GM18520 (cell line): ENCODE measurements around the gene SPNS2.

ENCODE experiments used
- ATAC-seq: cut with Tn5 transposase; IDR thresholded peaks from one replicate; pipeline ENCODE4 v1.9.1; 2021; ENCODE audit not compliant: unreplicated experiment

Gene SPNS2

DNA sequence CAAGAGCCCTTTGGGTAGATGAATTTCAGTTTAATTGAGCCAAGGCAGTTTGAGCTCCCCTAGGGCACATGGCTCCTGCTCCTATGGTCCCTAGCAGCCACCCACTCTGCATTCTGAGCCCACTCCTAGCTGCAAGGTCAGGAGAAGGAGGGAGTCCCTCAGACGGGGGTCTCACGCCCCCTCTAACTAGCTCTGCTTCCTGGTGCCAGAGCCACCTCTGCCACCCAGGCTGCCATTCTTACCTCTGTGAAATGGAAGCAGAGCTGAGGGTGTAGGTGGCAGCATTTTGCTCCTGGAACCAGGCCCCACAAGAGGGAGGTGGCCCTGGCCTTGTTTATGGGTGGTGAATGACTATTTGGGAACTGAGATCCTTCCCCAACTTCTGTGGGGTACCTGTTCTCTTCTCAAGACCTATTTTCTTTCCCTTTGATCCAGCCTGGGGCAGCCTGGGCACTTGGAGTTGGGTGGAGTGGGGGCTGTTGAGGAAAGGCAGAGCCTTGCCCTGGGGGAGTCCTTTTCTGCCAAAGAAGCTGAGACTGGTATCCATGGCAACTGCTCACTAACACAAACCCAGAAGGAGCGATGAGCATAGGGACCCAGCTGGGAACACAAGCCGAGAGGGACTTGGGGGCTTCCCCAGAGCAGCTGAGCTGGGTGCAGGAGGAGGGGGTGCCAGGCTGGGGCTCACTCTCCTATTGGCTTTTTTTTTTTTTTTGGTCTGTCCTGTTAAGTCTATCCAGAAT lies 4.8 kb downstream of the SPNS2 start:
- no peak for ATAC-seq

DNA sequence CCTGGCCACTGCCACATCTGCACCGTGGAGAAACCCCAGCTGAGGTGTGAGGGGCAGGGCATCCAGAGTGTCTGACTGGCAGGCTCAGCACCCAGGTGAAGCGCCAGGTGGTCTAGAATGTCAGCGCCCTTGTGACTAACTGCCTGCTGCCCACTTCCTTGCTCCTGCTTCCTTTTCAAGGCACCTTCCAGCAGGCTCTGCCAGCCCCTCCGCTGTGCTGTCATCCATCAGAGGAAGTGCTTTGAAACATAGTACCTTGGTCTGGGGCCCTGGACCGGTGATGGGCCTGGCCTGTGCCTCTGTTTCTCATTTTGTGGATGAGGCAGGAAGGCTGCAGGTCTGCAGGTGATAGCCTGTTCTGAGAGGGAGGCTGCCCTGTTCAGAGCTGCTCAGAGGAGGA lies 5.5 kb downstream of the SPNS2 start:
- no peak for ATAC-seq

DNA sequence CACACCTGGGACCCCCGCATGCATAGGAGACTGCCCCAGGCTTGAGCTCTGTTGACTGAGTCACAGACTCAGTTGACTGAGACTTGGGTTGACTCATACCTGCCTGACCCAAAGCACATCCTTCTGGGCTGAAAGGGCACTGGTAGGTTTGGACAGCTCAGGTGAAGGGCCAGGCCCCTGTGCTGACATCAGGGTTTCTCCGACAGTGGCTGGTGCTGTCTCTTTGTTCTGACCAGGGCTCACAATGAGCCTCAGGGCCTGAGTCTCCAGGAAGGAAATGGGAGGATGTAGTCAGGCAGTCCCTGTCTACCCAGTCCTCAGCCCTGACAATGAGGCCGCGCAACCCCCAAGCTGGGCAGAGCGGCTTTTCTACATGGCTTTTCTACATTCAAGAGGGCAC lies 6.5 kb downstream of the SPNS2 start:
- ATAC-seq: no peak

DNA sequence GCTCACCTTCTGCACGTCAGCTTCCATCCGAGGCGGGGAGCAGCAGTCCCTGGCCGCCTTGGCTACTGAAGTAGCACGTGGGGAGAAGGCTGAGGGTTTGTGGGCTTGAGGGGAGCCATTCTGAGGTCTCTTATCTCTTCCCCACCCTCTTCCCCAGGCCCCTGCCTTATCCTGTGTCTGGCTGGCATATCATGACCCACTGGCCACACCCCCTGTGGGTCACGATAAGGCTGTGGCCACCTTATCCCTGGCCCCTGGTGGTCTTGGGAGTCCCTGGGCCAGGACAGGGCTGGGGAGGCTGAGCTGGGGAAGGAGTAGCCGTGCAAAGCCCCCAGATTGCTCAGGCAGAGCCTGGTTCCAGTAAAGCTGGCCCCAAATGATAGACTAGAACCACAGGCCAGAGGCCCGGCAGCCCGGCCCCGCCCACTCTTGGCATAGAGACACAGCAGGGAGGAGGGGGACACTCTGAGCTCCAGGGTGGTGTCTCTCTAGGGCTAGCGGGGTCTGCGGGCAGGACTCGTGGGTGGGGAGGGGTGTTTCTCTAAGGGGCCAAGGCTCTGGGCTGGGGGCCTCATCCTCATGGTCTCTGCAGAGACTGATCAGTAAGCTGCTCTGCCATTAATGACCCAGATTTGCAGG lies 7.6 kb downstream of the SPNS2 start:
- no peak for ATAC-seq

DNA sequence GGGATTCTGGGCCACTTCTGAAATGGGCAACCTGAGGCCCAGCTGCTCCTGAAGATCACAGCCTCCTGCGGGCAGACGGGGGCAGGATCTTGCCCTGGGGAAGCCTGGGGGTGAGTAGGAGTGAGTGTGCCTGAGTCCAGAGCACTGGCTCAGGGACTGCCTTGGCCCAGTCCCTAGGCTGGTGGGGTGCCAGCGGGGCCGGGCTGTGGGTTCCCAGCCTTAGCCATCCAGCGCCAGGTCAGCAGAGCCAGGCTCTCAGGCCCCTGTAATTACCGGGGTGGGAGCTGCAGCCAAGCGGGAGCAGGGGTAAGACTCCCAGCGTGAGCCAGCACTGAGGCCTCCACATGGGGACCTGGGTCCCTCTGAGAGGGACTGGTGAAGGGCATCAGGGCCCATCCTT lies 8.2 kb downstream of the SPNS2 start:
- no peak for ATAC-seq

DNA sequence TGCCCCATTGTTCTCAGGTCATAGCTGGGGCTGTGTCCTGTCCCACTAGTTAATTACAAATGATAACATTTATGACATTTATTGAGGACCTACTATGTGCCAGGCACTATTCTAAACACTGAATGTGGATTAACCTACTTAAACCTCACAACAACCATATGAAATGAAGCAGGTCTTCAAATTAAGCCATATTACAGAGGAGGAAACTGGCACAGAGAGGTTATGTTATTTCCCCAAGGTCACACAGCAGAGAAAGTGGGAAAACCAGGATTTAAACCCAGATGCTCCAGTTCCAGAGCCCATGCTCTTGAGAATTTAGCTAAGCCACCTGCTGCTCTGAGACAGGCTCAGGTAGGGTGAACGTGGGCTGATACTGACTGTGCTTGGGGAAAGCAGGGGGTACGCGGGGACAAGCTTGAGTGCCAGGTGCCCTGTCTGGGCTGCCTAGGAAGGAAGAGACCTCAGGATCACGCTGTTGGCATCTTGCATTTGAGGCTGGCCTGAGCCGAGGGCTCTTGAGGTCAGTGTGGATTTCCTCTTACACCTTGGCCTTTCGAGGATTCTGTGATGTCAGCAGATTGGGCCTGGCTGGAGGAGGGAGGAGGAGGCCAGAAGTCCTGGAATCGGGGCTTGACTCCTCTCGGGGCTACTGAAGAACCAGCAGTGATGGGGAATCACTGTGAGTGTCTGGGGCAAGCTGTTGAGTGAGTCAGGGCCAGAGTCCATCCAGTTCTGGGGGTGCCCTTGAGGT lies 8.9 kb downstream of the SPNS2 start:
- ATAC-seq: no peak

DNA sequence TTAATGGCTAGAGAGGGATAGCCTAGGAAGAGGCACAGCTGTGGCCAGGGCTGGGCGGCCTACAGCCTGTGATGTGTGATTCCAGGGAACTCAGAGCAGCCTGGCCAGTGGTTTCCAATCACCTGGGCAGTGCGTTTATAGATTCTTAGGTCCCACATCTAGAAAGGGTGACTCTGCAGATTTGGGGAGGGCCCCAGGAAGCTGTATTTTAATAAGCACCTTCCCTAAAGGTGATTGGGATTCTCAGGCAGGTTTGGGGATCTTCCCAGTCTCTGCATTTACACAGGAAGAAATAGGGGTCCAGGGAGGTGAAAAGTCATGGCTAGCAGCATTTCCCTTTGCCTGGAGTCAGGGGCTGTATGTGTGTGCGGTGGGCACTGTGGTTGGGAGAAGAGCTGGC lies 9.5 kb downstream of the SPNS2 start:
- no peak for ATAC-seq

DNA sequence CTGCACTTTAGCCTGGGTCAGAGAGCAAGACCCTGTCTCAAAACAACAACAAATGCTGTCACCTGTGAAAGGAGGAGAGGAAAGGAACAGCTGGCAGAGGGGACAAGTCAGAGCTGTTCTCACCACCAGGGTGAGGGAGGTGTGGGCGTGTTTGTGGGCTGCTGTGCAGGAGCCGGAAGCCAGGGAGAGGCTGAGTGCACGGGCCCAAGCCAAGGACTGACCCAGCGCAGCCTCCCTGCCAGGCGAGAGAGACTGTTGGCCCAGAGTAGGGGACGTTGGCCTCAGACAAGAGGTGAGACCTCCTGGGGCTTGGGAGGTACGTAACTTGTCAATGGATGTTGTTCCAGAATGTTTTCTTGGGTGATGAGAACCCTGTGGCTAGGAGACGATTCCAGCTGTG lies 10.7 kb downstream of the SPNS2 start:
- ATAC-seq: no peak

DNA sequence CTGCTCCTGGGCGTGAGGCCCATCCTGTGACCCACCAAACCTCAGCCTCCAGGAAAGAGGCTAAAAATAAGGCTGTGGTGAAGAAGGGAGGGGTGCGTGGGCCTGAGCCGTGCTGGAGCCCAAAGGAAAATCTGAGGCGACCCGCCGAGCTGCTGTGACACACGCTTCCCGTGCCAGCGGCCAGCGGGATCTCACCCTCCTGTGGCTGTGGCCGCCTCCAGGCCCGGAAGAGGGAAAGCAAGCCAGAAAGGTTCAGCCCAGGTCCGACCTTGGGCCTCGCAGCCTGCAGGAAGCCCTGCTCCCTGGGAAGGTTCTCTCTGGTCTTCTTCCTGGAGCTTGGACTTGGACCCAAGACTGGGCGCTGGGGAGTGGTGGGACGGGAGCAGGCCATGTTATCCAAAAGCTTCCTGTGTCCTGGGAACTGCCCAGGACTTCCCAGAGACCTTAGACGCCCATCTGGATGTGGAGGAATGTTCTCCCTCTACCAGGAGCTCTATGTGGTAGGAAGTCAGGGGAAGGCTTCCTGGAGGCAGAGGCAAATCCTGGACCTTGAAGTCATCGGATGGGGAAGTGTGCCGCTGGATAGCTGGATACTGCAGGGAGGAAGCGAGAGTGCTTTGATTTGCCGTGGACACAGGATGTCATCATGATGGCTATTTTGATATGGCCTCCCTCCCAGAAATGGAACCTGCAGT lies 11.4 kb downstream of the SPNS2 start:
- ATAC-seq: no peak

DNA sequence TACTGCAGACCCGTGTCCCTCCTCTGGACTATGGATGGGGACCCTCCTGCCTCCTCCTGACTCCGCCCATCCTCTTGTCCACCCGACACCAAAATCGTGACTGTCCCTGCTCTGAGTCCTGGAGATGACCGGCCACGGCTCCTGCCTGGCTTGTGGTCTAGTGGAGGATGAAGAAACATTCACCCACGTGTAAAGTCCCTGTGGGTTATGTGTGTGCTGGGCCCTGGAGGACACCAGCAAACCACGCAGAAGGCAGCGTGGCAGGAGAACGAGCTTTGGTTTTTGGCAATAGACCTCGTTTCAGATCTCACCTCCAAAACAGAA lies 11.9 kb downstream of the SPNS2 start:
- no peak for ATAC-seq

DNA sequence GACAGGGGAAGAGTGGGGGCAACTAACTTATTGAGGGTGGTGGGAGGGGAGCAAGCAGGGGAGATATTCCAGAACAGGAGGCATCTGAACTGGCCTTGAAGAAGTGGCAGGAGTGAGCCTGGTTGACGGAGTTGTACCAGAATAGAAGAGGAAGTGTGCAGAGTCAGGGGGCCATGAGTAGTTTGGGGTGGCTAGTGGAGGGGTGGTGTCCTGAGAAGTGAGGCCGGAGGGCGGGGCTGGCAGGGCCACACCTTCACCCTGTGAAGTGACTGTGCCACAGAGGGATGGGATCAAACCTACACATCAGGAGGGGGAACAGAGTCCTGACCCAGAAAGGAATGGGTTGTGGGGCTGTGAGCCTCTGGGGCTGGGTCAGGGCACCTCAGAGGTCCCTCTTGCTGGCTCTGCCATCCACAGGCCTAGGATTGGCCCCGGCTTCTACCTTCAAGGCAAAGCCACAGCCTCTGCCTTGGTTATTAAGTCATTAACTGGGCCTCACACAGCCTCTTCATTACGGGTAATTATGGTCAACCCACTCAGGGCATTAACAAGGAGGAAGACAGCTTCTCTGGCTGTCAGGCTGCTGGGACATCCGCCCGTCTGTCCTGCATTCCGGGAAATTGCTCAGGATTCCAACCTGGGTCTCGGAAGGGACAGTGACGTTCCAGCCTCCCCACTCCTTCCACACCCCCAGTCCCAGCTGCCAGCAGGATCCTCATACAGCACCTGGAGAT lies 12.7 kb downstream of the SPNS2 start:
- no peak for ATAC-seq

DNA sequence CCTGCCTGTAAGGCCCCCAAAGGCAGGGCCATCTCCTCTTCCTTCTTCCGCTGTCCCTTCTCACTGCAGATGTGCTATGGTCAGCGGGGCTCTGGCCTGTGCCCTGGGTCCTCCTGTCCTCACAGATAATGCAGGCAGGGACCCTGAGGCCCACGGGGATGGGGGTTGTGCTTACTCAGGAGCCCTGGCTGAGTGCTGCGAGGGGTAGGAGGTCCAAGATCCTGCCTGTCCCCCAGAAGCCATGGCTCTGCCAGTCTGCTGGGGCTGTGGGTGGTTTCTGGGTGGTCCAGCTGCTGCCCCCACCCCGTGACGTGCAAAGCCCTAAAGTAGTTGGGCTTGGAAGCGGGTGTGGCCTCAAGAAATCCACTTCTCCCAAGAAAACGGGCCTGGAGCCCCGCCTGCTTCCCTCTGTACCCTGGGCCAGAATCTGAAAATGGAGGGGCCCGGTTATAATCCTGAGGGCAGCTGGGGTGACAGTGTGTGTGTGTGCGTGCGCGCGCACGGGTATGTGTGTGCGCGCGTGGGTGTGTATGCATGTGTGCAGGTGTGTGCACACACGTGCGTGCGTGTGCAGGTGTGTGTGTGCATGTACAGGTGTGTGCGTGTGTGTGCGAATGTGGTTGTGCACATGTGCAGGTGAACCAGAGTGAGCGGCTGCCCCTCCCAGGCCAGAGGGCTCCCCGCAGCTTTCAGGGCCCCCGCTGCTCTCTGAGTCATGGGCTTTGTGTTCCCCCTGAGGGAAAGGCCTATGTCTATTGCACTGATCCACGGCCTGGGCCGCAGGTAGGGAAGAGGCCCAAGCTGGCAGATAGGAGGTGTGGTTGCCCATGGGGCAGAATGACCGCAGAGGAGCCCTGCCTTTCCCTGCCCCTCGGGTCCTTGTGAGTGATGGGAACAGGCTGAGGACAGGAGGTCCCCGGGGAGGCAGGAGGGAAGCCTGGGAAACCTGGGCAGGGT lies 13.8 kb downstream of the SPNS2 start:
- ATAC-seq: no peak

DNA sequence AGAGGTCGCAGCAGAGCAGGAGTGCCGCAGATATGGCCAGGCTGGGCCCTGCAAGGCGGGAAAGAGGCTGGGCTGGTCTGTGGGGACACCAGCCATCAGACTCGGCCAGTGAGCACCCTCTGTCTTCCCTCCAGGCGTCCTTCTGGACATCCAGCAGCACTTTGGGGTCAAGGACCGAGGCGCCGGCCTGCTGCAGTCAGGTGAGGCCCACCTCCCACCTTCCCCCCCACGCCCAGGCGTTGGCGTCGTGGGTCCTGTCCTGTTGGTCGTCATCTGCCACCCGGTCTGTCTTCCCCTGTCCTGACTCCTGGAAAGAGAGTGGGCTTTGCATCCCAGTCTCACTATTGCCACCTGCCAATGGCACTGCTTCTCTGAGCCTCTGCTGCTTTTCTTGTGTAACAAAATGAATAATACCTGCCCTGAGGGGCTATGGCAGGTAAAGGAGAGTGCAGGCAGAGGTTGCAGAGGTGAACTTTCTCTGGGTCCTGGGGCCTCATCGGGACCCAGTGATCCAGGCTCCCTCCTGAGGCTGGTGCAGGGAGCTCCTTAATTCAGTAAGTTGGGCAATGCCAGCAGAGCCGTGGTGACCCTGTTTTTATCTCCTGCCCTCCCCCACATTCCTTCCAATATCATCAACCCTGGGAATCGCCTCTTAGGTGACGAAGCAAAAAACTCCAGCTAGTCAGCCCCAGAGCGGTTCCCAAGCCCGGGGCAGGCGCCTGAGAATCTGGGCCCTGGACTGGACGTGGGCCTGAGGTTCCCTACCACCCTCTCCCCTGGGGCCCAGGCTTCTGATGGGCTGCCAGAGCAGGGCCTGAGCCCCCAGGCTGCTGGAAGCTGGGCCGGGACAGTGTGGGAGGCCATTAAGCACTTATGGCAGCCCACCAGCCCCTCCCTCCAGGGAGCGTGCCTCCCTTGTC lies 14.7 kb downstream of the SPNS2 start:
- ATAC-seq: no peak

DNA sequence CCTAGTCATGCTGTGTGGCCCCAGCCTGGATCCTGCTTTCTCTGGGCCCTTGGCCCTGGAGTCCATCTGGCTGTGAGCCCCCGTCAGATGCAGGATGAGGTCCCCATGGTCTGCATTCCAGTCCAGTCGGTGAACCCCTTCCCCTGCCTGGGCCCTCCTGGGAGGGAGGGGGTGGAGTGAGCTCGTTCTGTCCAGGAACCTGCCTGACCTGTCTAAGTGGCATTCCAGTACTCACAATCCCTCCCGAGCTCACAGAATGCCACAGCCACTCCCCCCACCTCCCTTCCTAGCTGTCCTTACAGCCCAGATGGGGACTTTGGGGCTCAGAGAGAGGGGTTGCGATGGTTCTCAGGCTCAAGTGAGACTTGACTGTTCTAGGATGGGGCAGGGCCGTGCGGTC lies 15.5 kb downstream of the SPNS2 start:
- ATAC-seq: no peak

DNA sequence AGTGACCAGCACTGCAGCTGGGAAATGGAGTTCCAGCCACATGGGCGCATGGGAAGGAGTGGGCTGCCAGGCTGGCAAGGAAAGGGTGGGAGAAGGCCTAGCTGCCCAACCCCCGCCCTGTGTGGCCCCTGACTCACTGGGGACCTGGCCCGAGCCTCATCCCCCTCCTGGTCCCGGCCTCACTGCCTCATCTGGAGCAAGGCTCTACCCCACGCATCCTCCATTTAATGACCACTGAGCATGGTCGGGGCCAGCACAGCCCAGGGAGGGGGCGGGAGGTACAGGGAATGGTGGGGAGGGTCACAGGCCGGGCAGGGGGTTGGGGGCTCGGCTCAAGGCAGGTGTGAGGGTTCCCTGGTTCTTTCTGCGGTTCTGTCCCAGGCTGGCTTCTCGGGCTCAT lies 16.1 kb downstream of the SPNS2 start:
- ATAC-seq: no peak

DNA sequence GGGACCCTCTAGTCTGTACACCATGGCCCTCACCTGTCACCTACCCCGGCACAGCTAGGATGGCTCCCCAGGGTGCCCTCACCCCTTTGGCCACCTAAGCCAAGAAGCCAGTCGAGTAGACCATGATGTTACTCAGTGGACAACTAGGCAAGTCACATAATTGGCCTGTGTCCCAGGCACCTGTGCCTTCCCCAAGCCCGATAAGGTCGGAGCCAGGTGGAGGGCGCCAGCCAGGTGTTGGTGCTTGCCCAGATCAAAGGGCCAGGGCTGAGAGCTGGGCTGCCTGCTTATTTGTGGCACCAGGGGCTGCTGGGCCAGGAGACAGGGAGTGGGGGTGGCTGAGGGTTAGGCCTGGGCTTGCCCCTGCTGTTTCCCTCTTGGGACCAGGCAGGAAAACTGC lies 16.8 kb downstream of the SPNS2 start:
- ATAC-seq: no peak

DNA sequence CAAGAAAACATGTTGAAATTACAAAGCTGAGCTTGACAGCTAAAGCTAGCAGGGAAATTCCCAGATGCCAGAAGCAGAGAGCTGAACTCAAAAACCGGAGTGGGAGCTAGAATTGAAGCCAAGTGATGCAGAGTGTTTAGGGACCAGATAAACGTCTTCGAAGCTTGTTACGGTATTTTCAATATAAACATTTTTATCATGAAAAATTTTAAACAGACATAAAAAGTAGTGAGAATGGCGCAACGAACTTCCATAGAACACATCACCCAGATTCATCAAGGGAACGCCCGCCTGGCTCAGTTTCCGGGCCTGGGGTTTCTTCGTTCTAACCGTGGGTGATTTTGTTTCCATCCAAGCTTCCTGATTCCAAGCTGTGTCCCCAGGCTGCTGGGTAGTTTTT lies 18.1 kb downstream of the SPNS2 start:
- ATAC-seq: no peak

DNA sequence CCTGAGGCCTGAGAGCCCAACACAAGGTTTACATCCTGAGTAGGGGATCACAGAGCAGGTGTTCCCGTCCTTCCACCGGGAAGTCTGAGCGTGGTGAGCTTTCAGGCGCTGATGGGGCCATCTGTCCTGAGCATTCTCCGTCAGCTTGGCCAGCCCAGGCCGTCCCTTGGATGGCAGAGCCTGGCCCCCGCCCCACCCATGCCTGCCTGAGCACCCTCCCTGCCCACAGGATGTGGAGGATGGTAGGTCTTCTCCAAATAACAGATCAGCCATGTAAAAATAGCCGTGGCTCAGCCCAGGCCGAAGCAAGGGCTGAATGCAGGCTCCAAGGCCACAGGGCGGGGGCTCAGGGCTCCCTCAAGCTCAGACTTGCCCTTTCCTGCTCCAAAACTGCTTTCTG lies 20.2 kb downstream of the SPNS2 start:
- ATAC-seq: no peak

DNA sequence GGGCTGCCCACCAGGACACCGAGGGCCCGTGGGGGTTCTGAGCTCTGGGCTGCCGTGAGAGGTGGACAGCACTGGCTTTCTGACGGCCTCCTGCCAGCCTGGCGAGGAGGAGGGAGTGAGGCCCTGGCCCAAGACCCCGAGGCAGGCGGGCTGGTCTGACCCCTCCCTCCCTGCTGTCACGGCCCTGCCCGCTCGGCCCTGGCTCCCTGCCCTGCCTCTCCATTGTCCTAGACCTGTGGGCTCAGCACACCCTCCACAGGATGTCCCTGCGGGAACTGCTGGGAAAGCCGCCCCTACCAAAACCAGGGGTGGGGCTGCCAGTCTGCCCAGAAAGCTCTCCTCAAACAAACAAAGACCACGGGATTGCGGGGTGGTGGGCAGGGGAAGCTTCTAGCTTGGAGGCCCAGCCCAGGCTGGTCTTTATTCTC lies 20.7 kb downstream of the SPNS2 start:
- no peak for ATAC-seq
